ENCODE data around the gene ATP9A. TPM values are rescaled to one million over a fixed set of nuclear protein-coding genes. Genes with fewer than 3 reads are reported as not detected.
"Not testable (repeated sequence)": the region's sequence is repeated elsewhere in the genome, so short reads cannot be mapped to it uniquely, and the experiment has no call there.

The ATP9A gene
- total RNA-seq, 4 donors from 2014 or later = 52.5 to 72.8 (median 61.7) TPM

DNA sequence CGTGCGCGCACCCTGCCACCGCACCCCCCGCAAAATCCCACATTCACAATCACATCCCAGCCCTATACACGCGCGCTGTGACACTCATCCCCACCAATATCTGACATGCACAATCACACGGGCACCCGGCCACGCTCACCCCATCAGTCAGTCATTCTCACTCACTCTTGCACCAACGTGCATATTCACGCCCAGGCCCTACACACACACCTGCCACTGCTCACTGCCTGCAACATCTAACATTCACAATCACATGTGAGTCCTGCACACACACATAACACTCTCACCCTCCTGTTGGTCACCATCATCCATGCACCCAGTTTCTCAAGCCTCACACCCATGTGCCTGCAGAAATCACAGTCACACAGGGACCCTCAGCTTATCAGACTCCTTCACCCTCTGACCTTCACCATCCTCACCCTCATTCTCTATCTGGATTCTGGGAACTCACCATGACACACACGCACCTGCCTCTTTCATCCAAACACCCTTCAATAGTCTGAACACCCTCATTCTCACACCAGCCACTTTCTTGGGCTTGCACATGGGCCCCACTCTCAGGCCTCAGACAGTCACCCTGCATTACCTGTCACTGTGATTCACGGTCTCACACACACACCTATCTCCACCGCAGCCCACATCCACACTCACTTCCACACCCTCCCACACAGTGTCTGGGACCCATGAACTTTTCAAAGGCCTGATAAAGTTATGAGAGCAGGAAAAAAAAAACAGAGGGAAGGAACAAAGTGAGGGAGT is 748 bp upstream of the ATP9A start:
- WGBS, 2 donors = 38 to 42% methylated on average over 11 to 12 of the region's 16 CpGs
- intact Hi-C loops (cut with DNase I) = no loop called here

DNA sequence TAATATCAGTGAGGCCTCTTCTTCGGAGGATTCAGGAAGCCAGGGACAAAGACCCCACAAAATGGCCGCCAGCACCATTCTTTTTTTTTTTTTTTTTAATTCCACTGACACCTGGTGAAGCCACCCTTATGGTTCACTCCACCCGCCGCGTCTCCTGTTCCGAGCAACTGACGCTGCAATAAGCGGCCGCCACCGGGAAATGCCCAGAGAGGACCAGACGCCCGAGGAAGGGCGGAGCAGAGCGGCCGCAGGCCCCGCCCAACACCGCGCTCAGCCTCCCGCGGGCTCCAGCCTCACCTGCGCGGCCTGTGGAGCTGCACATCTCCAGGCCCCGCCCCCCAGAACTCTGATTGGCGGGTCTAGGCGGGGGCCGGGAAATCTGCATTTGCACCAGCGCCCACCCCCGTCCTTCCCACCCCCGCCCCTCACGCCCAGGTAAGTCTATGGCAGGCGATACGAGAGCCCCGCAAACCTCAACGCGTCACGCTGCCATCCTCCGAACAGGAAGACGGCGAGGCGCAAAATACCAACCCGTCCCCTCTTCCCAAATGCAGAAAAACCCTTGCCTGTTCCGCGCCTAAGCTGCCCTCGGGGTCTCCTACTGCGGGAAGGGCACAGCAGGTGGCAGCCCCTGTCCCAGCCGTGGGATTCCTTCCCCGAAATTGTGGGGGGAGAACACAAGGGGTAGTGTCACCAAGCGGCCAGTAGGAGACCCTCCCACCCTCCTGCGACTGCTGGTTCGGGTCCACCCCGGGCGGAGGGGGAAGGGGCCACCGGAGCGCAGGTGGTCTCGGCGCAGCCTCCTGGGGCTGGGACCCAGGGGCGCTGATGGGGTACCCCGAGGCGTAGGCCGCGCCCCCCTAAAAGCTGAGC is 960 bp downstream of the ATP9A start:
- DNase-seq = peak; percentile 94 to 95
- H3K27ac ChIP-seq = peak overlapping the region; percentile 85 to 90 (median 86)
- H3K36me3 ChIP-seq = no peaks in the 10 kb centered on the region
- no peaks in the 10 kb centered on the region for H3K9me3 ChIP-seq
- intact Hi-C loops (cut with DNase I) = no loop called here
- peaks cover 0 to 4% of the 10 kb centered on the region in 2 donors for H3K4me1 ChIP-seq
- H3K27me3 ChIP-seq = no peaks in the 10 kb centered on the region
- H3K4me3 ChIP-seq (replicated peaks in 1 of 3) = peak overlapping the region; percentile 76 to 96 (median 79)
- peak in 1 of 2 donors; percentile 81 for TF ChIP-seq POLR2A (IDR thresholded peaks at IDR 0.05)
- TF ChIP-seq, protein P1, sequence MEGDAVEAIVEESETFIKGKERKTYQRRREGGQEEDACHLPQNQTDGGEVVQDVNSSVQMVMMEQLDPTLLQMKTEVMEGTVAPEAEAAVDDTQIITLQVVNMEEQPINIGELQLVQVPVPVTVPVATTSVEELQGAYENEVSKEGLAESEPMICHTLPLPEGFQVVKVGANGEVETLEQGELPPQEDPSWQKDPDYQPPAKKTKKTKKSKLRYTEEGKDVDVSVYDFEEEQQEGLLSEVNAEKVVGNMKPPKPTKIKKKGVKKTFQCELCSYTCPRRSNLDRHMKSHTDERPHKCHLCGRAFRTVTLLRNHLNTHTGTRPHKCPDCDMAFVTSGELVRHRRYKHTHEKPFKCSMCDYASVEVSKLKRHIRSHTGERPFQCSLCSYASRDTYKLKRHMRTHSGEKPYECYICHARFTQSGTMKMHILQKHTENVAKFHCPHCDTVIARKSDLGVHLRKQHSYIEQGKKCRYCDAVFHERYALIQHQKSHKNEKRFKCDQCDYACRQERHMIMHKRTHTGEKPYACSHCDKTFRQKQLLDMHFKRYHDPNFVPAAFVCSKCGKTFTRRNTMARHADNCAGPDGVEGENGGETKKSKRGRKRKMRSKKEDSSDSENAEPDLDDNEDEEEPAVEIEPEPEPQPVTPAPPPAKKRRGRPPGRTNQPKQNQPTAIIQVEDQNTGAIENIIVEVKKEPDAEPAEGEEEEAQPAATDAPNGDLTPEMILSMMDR (IDR thresholded peaks at IDR 0.05) = peak in 4 of 6 experiments; percentile 22 to 43 (median 32)
- 2 to 5% methylated on average over 23 to 37 of the region's 61 CpGs for WGBS, 2 donors

More for the DNA sequence above, 748 bp upstream of the ATP9A start:
- no peak overlapping the region for H3K27ac ChIP-seq
- peaks cover 0 to 4% of the 10 kb centered on the region in 2 donors for H3K4me1 ChIP-seq
- no peak for TF ChIP-seq POLR2A (IDR thresholded peaks at IDR 0.05)
- TF ChIP-seq, protein P1 (IDR thresholded peaks at IDR 0.05) = peak in 1 of 6 experiments; percentile 20
- H3K9me3 ChIP-seq = no peaks in the 10 kb centered on the region
- no peaks in the 10 kb centered on the region for H3K27me3 ChIP-seq
- no peak for DNase-seq
- no peaks in the 10 kb centered on the region for H3K36me3 ChIP-seq
- H3K4me3 ChIP-seq (replicated peaks in 1 of 3) = no peak overlapping the region

DNA sequence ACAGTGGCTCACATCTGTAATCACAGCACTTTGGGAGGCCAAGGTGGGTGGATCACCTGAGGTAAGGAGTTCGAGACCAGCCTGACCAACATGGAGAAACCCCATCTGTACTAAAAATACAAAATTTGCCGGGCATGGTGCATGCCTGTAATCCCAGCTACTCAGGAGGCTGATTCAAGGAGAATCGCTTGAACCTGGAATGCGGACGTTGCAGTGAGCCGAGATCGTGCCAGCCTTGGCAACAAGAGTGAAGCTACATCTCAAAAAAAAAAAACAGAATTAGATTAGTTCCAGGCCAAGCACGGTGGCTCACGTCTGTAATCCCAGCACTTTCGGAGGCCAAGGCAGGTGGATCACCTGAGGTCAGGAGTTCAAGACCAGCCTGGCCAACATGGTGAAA is 2.8 kb downstream of the ATP9A start:
- intact Hi-C loops (cut with DNase I); H3K4me1 ChIP-seq; H3K27me3 ChIP-seq; H3K36me3 ChIP-seq; H3K4me3 ChIP-seq (replicated peaks in 1 of 3); H3K9me3 ChIP-seq: not testable (repeated sequence)
- WGBS, 2 donors = 60 to 80% methylated on average over 10 of the region's 10 CpGs
- DNase-seq = peak; percentile 47 to 57
- peak overlapping the region in 2 of 3 donors; percentile 27 to 86 for H3K27ac ChIP-seq

DNA sequence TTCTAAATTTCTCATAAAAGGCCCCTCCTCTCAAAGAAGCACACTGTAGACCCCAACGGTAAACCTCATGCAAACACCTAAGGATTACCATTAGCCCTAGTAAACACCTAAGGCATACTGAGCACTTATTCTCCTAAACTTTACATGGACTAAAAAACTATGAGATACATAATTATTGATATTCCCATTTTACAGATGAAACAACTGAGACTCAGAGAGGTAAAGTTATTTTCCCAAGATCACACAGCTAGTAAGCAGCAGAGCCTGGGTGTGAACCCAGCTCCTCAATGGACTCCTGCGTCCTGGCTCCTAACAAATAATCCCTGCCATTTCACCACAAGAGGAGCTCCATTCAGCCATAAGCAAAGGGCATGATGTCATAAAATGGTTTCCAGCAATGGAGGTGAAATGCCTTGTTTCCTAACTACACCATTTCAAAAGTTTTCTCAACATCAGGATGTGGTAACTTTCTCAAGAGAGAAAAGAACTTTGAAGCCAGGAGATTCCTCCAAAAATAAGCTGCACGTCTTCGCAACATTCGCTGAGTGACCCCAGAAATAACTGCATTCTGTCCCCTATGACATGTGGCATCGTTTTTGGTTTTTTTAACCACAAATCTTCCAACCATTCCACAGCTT is 4.1 kb downstream of the ATP9A start:
- DNase-seq = no peak
- no peaks in the 10 kb centered on the region for H3K27me3 ChIP-seq
- H3K36me3 ChIP-seq = no peaks in the 10 kb centered on the region
- peaks cover 4 to 5% of the 10 kb centered on the region in 2 donors for H3K4me1 ChIP-seq
- intact Hi-C loops (cut with DNase I) = no loop called here
- H3K4me3 ChIP-seq (replicated peaks in 1 of 3) = no peak overlapping the region
- H3K9me3 ChIP-seq = no peaks in the 10 kb centered on the region
- no peak for TF ChIP-seq POLR2A (IDR thresholded peaks at IDR 0.05)
- TF ChIP-seq, protein P1 (IDR thresholded peaks at IDR 0.05) = no peak
- no peak overlapping the region for H3K27ac ChIP-seq
- WGBS, 2 donors = 85 to 89% methylated on average over 6 of the region's 6 CpGs

DNA sequence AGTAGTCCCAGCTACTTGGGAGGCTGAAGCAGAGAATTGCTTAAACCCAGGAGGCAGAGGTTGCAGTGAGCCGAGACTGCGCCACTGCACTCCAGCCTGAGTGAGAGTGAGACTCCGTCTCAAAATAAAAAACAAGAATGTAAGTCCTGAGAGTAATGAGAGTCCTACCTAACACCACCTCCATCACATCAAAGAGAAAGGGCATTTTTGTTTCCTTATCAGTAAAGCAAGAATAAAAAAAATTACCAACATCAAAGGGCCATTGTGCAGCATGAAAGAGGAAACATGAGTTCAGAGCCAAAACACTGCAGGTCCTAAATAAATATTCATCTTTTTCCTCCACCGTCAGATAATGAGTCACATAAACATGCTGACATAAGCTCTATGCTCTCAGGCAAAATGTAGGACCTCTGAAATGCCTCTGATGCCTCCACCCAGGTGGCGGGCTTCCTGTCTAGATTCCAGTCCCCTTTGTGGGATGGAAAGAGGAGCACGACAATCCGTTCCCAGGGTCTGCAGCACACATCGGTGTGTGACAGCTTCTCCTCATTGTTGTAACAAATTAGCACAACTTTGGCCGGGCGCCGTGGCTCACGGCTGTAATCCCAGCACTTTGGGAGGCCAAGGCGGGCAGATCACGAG is 7.2 kb downstream of the ATP9A start:
- Histone ChIP-seq H3K4me3 (replicated peaks in 1 of 3) (no peak overlapping the region), H3K36me3 (no peaks in the 10 kb centered on the region), H3K27ac (peak overlapping the region in 1 of 3 donors; percentile 16), H3K27me3 (no peaks in the 10 kb centered on the region), H3K4me1 (peaks cover 8 to 18% of the 10 kb centered on the region in 2 donors), H3K9me3 (no peaks in the 10 kb centered on the region)
- intact Hi-C loops (cut with DNase I) = no loop called here
- TF ChIP-seq, protein P1 (IDR thresholded peaks at IDR 0.05) = no peak
- TF ChIP-seq POLR2A (IDR thresholded peaks at IDR 0.05) = no peak
- no peak for DNase-seq
- 64 to 86% methylated on average over 13 of the region's 14 CpGs for WGBS, 2 donors
